Thymus (tissue), 11 donors: ENCODE measurements around the gene GYS2. TPM values are rescaled to one million over a fixed set of nuclear protein-coding genes. Genes with fewer than 3 reads are reported as not detected.

Experiments used
- DNase-seq, 9 donors: peaks; one replicate each; pipeline ENCODE4 v3.0.0-alpha.2; 2013; ENCODE audit warnings: low spot score in 9 of 9, low read depth in 6 of 9, missing footprints in 1 of 9
- H3K27ac ChIP-seq, 2 donors: one replicate each; pipeline ENCODE4 v1.5.1; 2013; ENCODE audit warnings: control low read depth in 1 of 2, low read depth in 1 of 2, low read length in 1 of 2, mild to moderate bottlenecking in 1 of 2, moderate library complexity in 1 of 2
- H3K27me3 ChIP-seq, 2 donors: one replicate each; pipeline ENCODE4 v1.5.1; 2013; ENCODE audit warnings: low read length in 1 of 2; ENCODE audit not compliant: control insufficient read depth in 2 of 2, insufficient read depth in 1 of 2
- H3K36me3 ChIP-seq, 2 donors: one replicate each; pipeline ENCODE4 v1.5.1; 2013; ENCODE audit warnings: low read length in 1 of 2, mild to moderate bottlenecking in 1 of 2, moderate library complexity in 1 of 2; ENCODE audit not compliant: control insufficient read depth in 2 of 2, insufficient read depth in 2 of 2
- H3K4me1 ChIP-seq, 2 donors: one replicate each; pipeline ENCODE4 v1.5.1; 2013; ENCODE audit warnings: low read length in 2 of 2; ENCODE audit not compliant: control insufficient read depth in 2 of 2, insufficient read depth in 2 of 2
- H3K4me3 ChIP-seq, 2 donors: one replicate each; pipeline ENCODE4 v1.5.1; 2013; ENCODE audit warnings: low read length in 2 of 2, control low read depth in 1 of 2, mild to moderate bottlenecking in 1 of 2
- H3K9me3 ChIP-seq, 2 donors: one replicate each; pipeline ENCODE4 v1.5.1; 2013; ENCODE audit warnings: low read length in 1 of 2, mild to moderate bottlenecking in 1 of 2; ENCODE audit not compliant: control insufficient read depth in 2 of 2, insufficient read depth in 1 of 2
- WGBS: extraction: QIAGEN DNeasy Blood & Tissue Kit; methylation state at CpG from one replicate; pipeline ENCODE4 v1.1.7; 2013; 5-methylcytosine and 5-hydroxymethylcytosine counted together
- polyA plus RNA-seq: library from polyadenylated mRNA; stranded (reverse); fragments of 200-250 nt; gene quantifications from one replicate; pipeline ENCODE4 v1.2.3, GENCODE V29; 2013
- total RNA-seq: library from RNA; stranded (reverse); fragments of 120-200 nt; gene quantifications from one replicate; pipeline ENCODE4 v1.2.4, GENCODE V29; 2013
- donor health status: healthy.

The GYS2 gene
- total and polyA plus RNA-seq, 2 donors = 0.14 TPM; not detected in 1

GRCh38 chr12:21642707-21643389, 38.2 kb upstream of the GYS2 start:
- Histone ChIP-seq H3K27ac (no peak overlapping the region), H3K9me3 (no peaks in the 10 kb centered on the region), H3K36me3 (peaks cover 14 to 82% of the 10 kb centered on the region in 2 donors), H3K4me3 (no peak overlapping the region), H3K27me3 (no peaks in the 10 kb centered on the region), H3K4me1 (no peaks in the 10 kb centered on the region)
- 95% methylated on average over 1 of the region's 1 CpG for WGBS
- no peak for DNase-seq

- no peak for DNase-seq
- 96% methylated on average over 1 of the region's 1 CpG for WGBS
- no peaks in the 10 kb centered on the region for H3K9me3 ChIP-seq
- no peaks in the 10 kb centered on the region for H3K27me3 ChIP-seq
- H3K36me3 ChIP-seq = peaks cover 21 to 72% of the 10 kb centered on the region in 2 donors
- no peak overlapping the region for H3K4me3 ChIP-seq
- H3K4me1 ChIP-seq = no peaks in the 10 kb centered on the region
- H3K27ac ChIP-seq = no peak overlapping the region
Measured at GRCh38 chr12:21638054-21638891, 33.6 kb upstream of the GYS2 start.

- 98% methylated on average over 3 of the region's 3 CpGs for WGBS
Measured at GRCh38 chr12:21634245-21634644, 29.6 kb upstream of the GYS2 start.

GRCh38 chr12:21631367-21631766, 26.7 kb upstream of the GYS2 start:
- Histone ChIP-seq H3K4me3 (no peak overlapping the region), H3K36me3 (peaks cover 14 to 24% of the 10 kb centered on the region in 2 donors), H3K27me3 (no peaks in the 10 kb centered on the region), H3K4me1 (no peaks in the 10 kb centered on the region), H3K27ac (no peak overlapping the region), H3K9me3 (no peaks in the 10 kb centered on the region)
- WGBS = 66% methylated on average over 2 of the region's 2 CpGs
- DNase-seq = no peak

More at GRCh38 chr12:21634245-21634644, 29.6 kb upstream of the GYS2 start:
- H3K4me1 ChIP-seq = no peaks in the 10 kb centered on the region
- peaks cover 14 to 48% of the 10 kb centered on the region in 2 donors for H3K36me3 ChIP-seq
- H3K27me3 ChIP-seq = no peaks in the 10 kb centered on the region
- DNase-seq = no peak
- no peak overlapping the region for H3K4me3 ChIP-seq
- H3K27ac ChIP-seq = no peak overlapping the region
- H3K9me3 ChIP-seq = no peaks in the 10 kb centered on the region

- Histone ChIP-seq H3K27ac (no peak overlapping the region), H3K9me3 (no peaks in the 10 kb centered on the region), H3K4me3 (no peak overlapping the region), H3K36me3 (peaks cover 0 to 3% of the 10 kb centered on the region in 2 donors), H3K27me3 (no peaks in the 10 kb centered on the region), H3K4me1 (no peaks in the 10 kb centered on the region)
- 99% methylated on average over 2 of the region's 2 CpGs for WGBS
- no peak for DNase-seq
Measured at GRCh38 chr12:21627924-21628323, 23.3 kb upstream of the GYS2 start.

GRCh38 chr12:21618566-21618965, 13.9 kb upstream of the GYS2 start:
- Histone ChIP-seq H3K27ac (no peak overlapping the region), H3K36me3 (no peaks in the 10 kb centered on the region), H3K4me3 (no peak overlapping the region), H3K9me3 (no peaks in the 10 kb centered on the region), H3K27me3 (no peaks in the 10 kb centered on the region), H3K4me1 (peaks cover 4 to 7% of the 10 kb centered on the region in 2 donors)
- no peak for DNase-seq

GRCh38 chr12:21617030-21617429, 12.4 kb upstream of the GYS2 start:
- Histone ChIP-seq H3K4me3 (no peak overlapping the region), H3K27ac (no peak overlapping the region), H3K4me1 (peaks cover 4 to 7% of the 10 kb centered on the region in 2 donors), H3K9me3 (no peaks in the 10 kb centered on the region), H3K27me3 (no peaks in the 10 kb centered on the region), H3K36me3 (no peaks in the 10 kb centered on the region)
- WGBS = 98% methylated on average over 3 of the region's 3 CpGs
- no peak for DNase-seq

- no peak overlapping the region for H3K4me3 ChIP-seq
- peaks cover 4 to 7% of the 10 kb centered on the region in 2 donors for H3K4me1 ChIP-seq
- no peaks in the 10 kb centered on the region for H3K9me3 ChIP-seq
- H3K36me3 ChIP-seq = no peaks in the 10 kb centered on the region
- peak in 1 of 9 donors; percentile 3 for DNase-seq
- no peaks in the 10 kb centered on the region for H3K27me3 ChIP-seq
- H3K27ac ChIP-seq = no peak overlapping the region
- 9% methylated on average over 1 of the region's 1 CpG for WGBS
Measured at GRCh38 chr12:21615431-21615830, 10.8 kb upstream of the GYS2 start.

- Histone ChIP-seq H3K4me3 (no peak overlapping the region), H3K9me3 (no peaks in the 10 kb centered on the region), H3K27ac (no peak overlapping the region), H3K4me1 (peaks cover 4 to 7% of the 10 kb centered on the region in 2 donors), H3K36me3 (no peaks in the 10 kb centered on the region), H3K27me3 (no peaks in the 10 kb centered on the region)
- 93% methylated on average over 2 of the region's 2 CpGs for WGBS
- DNase-seq = peak in 7 of 9 donors; percentile 4 to 51 (median 17)
Measured at GRCh38 chr12:21614506-21614905, 9.9 kb upstream of the GYS2 start.
